Tibial nerve (tissue), 3 donors: Measurements from ENCODE around the gene MTFR1L.

Experiments
- POLR2A ChIP-seq, 2 donors: fragments of 450-650 bp; IDR thresholded peaks; one replicate each; pipeline ENCODE4 v1.6.1; 2017; ENCODE audit warnings: antibody characterized with exemption in 2 of 2, mild to moderate bottlenecking in 2 of 2, moderate library complexity in 2 of 2
- TF ChIP-seq, protein P1 (sequence below), 5 experiments: fragments of 200-600 bp in 3 of 5; fragments of 450-650 bp in 2 of 5; sonication (generic) in 3 of 5; IDR thresholded peaks; one replicate each; pipeline ENCODE4 v1.5.1; 2016 to 2019; ENCODE audit warnings: antibody characterized with exemption in 5 of 5, mild to moderate bottlenecking in 3 of 5, moderate library complexity in 2 of 5

DNA sequence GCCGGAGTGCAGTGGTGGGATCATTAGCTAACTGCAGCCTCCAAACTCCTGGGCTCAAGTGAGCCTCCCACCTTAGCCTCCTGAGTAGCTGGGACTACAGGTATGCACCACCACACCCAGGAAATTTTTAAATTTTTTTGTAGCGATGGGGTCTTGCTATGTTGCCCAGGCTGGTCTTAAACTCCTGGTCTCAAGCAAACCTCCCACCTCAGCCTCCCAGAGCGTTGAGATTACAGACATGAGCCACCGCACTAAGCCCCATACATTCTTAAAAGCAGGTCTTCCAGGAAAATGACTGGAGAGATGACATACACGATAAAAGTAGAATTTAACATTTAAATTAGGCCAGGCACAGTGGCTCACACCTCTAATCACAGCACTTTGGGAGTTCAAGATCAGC is 13.4 kb downstream of the MTFR1L start:
- TF ChIP-seq, protein P1, sequence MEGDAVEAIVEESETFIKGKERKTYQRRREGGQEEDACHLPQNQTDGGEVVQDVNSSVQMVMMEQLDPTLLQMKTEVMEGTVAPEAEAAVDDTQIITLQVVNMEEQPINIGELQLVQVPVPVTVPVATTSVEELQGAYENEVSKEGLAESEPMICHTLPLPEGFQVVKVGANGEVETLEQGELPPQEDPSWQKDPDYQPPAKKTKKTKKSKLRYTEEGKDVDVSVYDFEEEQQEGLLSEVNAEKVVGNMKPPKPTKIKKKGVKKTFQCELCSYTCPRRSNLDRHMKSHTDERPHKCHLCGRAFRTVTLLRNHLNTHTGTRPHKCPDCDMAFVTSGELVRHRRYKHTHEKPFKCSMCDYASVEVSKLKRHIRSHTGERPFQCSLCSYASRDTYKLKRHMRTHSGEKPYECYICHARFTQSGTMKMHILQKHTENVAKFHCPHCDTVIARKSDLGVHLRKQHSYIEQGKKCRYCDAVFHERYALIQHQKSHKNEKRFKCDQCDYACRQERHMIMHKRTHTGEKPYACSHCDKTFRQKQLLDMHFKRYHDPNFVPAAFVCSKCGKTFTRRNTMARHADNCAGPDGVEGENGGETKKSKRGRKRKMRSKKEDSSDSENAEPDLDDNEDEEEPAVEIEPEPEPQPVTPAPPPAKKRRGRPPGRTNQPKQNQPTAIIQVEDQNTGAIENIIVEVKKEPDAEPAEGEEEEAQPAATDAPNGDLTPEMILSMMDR (IDR thresholded peaks at IDR 0.05), result no peak
- no peak for TF ChIP-seq POLR2A (IDR thresholded peaks at IDR 0.05)
